Mononuclear cell (primary cell): ENCODE results near the gene AK5. TPM values are rescaled to one million over a fixed set of nuclear protein-coding genes. Genes with fewer than 3 reads are reported as not detected.

Source experiments
- H3K27me3 ChIP-seq: 2 replicates; pipeline ENCODE4 v1.6.0; 2011; ENCODE audit warnings: low read length, control low read depth; ENCODE audit not compliant: insufficient read depth
- H3K4me1 ChIP-seq: 2 replicates; pipeline ENCODE4 v1.5.1; 2011; ENCODE audit warnings: mild to moderate bottlenecking, low read length, control low read depth; ENCODE audit not compliant: insufficient read depth
- H3K4me3 ChIP-seq: 2 replicates; pipeline ENCODE4 v1.5.1; 2011; ENCODE audit warnings: mild to moderate bottlenecking, low read length, moderate library complexity
- H3K9me3 ChIP-seq: 2 replicates; pipeline ENCODE4 v1.5.1; 2011; ENCODE audit warnings: low read depth, mild to moderate bottlenecking, control low read depth, low read length
- total RNA-seq: library from RNA; depleted of rRNA; stranded (reverse); fragments of >200 nt; gene quantifications from one replicate; pipeline ENCODE4 v1.2.3, GENCODE V29; 2012

The AK5 gene
- total RNA-seq, 1 donor: 16.3 TPM

DNA sequence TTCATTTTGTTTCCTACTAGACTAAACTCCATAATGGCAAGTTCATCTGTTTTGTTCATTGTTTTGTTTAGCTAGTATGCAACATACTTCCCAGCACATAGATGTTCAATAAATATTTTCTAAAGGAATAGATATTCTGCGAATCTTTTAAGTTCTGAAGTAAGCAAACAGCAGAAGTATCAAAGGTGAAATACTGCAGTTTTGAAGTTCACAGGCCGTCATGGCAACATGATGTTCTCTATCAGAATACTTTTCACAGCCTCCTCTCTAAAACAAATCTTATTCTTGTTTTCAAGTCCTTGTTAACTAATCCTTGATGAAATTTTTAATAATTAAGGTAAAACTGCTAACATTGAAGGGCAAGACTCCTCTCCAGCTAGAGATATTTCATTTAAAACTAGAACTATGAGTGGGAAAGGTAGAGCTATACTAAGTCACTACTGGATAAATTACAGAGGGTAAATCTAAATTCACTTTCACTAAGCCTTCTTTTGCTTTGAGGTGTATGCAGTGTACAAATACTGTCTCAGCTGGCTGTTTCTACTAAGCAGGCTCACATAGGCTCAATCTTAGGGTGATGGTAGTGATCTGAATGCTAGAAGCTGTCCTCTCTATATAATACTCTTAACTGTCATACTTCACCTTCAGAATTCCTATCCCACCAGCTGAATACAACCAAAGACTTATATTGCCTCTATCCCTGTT is 303.9 kb downstream of the AK5 start:
- H3K27me3 ChIP-seq: no peaks in the 10 kb centered on the region
- H3K4me3 ChIP-seq: no peak overlapping the region
- no peaks in the 10 kb centered on the region for H3K4me1 ChIP-seq
- H3K9me3 ChIP-seq: no peaks in the 10 kb centered on the region

DNA sequence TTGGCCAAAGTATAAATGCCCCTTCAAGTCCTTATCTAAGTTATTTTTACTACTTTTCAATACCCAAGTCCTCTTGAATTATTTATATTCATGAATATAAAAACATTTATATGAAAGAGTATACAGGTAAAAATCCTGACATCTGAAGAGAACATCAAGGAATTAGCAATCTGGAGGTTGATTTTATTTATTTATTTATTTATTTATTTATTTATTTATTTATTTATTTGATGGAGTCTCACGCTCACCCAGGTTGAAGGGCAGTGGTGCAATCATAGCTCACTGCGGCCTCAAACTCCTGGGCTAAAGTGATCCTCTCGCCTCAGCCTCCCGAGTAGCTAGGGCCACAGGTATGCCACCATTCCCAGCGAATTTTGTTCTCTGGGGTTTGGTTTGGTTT is 307.4 kb downstream of the AK5 start:
- Histone ChIP-seq H3K27me3 (no peaks in the 10 kb centered on the region), H3K4me3 (no peak overlapping the region), H3K4me1 (peaks cover 7% of the 10 kb centered on the region), H3K9me3 (no peaks in the 10 kb centered on the region)

- no peaks in the 10 kb centered on the region for H3K9me3 ChIP-seq
These were observed 308.8 kb downstream of the AK5 start for GRCh38 chr1:77590651-77591050.

GRCh38 chr1:77592906-77593305 is 311.1 kb downstream of the AK5 start:
- Histone ChIP-seq H3K9me3 (no peaks in the 10 kb centered on the region), H3K4me3 (no peak overlapping the region), H3K27me3 (no peaks in the 10 kb centered on the region), H3K4me1 (peaks cover 7% of the 10 kb centered on the region)

More at GRCh38 chr1:77590651-77591050, 308.8 kb downstream of the AK5 start:
- H3K4me3 ChIP-seq: no peak overlapping the region
- H3K4me1 ChIP-seq: peaks cover 7% of the 10 kb centered on the region
- H3K27me3 ChIP-seq: no peaks in the 10 kb centered on the region

GRCh38 chr1:77594366-77595112 is 312.7 kb downstream of the AK5 start:
- Histone ChIP-seq H3K4me1 (peaks cover 7% of the 10 kb centered on the region), H3K4me3 (no peak overlapping the region), H3K27me3 (no peaks in the 10 kb centered on the region), H3K9me3 (no peaks in the 10 kb centered on the region)

DNA sequence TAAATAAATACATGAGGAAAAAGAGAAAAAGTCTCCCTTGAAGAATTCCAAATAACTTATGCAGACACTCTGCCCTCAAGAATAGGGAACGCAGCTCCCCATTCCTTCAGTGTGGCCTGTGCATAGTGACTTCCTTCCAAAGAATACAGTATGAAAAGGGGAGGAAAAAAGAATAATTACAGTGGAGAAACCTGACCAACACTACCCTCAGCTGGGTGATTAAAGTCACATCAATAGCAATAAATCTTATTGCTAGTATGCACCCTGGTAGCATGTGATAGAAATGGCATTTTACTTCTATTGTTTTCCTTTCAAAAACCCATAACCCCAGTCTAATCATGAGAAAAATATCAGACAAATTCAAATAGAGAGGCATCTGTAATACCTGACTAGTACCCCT is 315.5 kb downstream of the AK5 start:
- Histone ChIP-seq H3K4me3 (no peak overlapping the region), H3K27me3 (no peaks in the 10 kb centered on the region), H3K4me1 (peaks cover 1% of the 10 kb centered on the region), H3K9me3 (no peaks in the 10 kb centered on the region)

DNA sequence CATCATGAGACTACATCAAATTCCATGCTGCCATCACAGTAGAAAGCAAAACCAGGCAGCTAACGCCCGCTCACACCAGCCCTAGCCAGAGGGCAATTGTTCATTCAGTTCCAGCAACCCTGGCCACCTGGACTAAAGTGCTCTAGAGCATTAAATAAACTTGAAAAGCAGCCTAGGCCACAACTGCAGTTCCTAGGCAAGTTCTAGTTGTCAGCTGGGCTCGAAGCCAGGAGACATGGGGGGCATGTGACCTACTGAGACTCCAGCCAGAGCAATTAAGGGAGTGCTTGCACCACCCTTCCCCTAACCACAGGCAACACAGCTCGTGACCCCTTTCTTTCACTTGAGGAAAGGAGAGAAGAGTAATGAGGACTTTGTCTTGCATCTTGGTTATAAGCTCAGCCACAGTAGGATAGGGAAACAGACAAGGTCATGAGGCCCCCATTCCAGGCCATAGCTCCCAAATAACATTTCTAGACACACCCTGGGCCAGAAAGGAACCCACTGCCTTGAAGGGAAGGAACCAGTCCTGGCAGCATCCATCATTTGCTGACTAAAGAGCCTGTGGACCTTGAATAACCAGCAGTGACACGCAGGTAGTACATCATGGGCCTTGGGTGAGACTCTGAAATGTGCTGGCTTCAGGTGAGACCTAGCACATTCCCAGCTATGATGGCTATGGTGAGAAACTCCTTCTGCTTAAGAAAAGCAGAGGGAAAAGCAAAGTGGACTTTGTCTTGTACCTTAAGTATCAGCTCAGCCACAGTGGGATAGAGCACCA is 323.6 kb downstream of the AK5 start:
- Histone ChIP-seq H3K4me3 (no peak overlapping the region), H3K4me1 (peaks cover 12% of the 10 kb centered on the region), H3K9me3 (peaks cover 21% of the 10 kb centered on the region), H3K27me3 (no peaks in the 10 kb centered on the region)

GRCh38 chr1:77608893-77609292 is 327.1 kb downstream of the AK5 start:
- H3K9me3 ChIP-seq: peaks cover 38% of the 10 kb centered on the region
- peaks cover 12% of the 10 kb centered on the region for H3K4me1 ChIP-seq
- H3K27me3 ChIP-seq: no peaks in the 10 kb centered on the region
- H3K4me3 ChIP-seq: no peak overlapping the region

Other genes starting within 250 kb of the AK5 start
- gene PIGK, start 62.6 kb upstream of the AK5 start, total RNA-seq: 14.4 TPM